Astrocyte of the spinal cord (primary cell): ENCODE results near the gene CDKAL1.

Source experiments
- DNase-seq: peaks from one replicate; pipeline ENCODE4 v3.0.0; 2011; ENCODE audit warnings: low read depth, low spot score
- H3K4me3 ChIP-seq: 2 replicates; pipeline ENCODE4 v1.5.1; 2011; ENCODE audit warnings: low read depth, mild to moderate bottlenecking, low read length, moderate library complexity
- in situ Hi-C: cut with HindIII; loops from 2 replicates; pipeline ENCODE4 v1.10.0; 2017; ENCODE audit warnings: low sequenced_read_pairs
- TF ChIP-seq, protein P1 (sequence below): IDR thresholded peaks from 2 replicates; pipeline ENCODE4 v1.5.1; 2012; ENCODE audit warnings: low read depth, mild to moderate bottlenecking, low read length, inconsistent platforms

The CDKAL1 gene

GRCh38 chr6:21225912-21226311, 691.7 kb downstream of the CDKAL1 start:
- in situ Hi-C loops = no loop called here
- H3K4me3 ChIP-seq = no peak overlapping the region
- TF ChIP-seq, protein P1, sequence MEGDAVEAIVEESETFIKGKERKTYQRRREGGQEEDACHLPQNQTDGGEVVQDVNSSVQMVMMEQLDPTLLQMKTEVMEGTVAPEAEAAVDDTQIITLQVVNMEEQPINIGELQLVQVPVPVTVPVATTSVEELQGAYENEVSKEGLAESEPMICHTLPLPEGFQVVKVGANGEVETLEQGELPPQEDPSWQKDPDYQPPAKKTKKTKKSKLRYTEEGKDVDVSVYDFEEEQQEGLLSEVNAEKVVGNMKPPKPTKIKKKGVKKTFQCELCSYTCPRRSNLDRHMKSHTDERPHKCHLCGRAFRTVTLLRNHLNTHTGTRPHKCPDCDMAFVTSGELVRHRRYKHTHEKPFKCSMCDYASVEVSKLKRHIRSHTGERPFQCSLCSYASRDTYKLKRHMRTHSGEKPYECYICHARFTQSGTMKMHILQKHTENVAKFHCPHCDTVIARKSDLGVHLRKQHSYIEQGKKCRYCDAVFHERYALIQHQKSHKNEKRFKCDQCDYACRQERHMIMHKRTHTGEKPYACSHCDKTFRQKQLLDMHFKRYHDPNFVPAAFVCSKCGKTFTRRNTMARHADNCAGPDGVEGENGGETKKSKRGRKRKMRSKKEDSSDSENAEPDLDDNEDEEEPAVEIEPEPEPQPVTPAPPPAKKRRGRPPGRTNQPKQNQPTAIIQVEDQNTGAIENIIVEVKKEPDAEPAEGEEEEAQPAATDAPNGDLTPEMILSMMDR = no peak
- no peak for DNase-seq

DNA sequence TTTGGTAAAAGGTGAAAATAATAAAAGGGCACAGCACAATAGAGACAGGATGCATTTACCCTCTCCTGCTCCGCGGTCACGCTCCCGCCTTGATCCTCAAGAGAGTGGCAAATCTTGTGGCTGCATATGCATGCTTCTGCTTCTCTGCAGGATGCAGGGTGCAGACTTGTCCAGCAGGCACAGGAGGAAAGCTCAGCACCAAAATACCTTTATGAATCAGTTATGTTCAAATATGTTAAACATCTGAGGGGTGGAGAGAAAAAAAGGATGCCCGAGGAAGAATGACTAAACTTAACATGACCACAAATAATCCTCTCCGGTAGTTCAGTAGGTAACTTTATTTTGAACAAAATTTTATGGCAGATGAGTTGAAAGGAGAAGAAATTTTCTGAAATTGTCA, 693.2 kb downstream of the CDKAL1 start:
- in situ Hi-C loops = no loop called here
- H3K4me3 ChIP-seq = no peak overlapping the region
- peak; percentile 34 for DNase-seq
- TF ChIP-seq, protein P1 = no peak

DNA sequence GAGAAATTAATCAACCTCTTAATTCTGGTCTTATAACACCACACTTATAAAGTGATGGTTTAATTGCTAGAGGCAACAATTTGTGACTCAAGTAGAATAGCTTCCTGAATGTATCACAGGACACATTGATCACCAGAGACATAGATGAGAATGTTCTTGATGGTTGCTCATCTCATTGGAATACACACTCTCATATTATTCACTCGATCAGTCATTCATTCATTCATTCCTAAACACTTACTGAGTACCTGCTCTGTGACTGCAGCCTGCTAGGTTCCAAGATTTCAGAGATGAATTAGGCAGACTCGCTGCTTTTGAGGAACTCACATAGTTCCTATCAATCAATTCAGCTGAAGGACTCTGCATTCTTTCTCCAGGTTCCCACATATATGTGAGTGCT, 694.2 kb downstream of the CDKAL1 start:
- no peak overlapping the region for H3K4me3 ChIP-seq
- peak; percentile 6 for DNase-seq
- TF ChIP-seq, protein P1 = no peak
- in situ Hi-C loops = no loop called here

DNA sequence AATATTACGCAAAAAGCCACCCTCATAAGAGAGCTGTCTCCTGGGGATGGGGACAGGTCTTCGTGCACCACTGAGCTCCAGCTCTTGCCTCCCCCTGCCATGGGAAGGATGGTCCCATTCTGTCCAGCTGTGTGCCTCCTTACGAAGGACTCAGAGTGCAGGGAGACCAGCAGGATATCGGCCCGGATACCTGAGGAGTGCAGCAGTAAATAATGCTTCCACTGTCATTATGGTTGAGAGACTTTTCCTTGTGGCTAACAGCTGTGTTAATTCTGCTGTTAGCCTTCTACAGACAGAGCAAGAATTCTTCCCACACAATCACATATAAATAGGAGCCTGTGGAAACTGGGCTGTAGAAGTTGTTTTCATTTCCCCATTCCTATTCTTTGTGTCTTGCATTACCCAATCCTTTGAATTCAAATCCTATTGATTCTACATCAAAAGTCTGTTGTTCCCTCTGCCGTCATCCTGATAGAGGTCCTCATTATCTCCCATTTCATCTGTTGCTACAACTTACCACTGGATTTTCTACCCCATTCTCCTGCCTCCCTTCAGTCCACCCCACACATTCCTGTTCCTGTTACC, 694.7 kb downstream of the CDKAL1 start:
- no peak overlapping the region for H3K4me3 ChIP-seq
- in situ Hi-C loops = no loop called here
- TF ChIP-seq, protein P1 = no peak
- no peak for DNase-seq

GRCh38 chr6:21230536-21230935, 696.3 kb downstream of the CDKAL1 start:
- no peak for DNase-seq
- in situ Hi-C loops = no loop called here
- no peak overlapping the region for H3K4me3 ChIP-seq
- TF ChIP-seq, protein P1 = no peak

- H3K4me3 ChIP-seq = no peak overlapping the region
- in situ Hi-C loops = no loop called here
- no peak for DNase-seq
- TF ChIP-seq, protein P1 = no peak
Measured at GRCh38 chr6:21235162-21235561, 700.9 kb downstream of the CDKAL1 start.

- in situ Hi-C loops = no loop called here
- DNase-seq = no peak
- TF ChIP-seq, protein P1 = no peak
- H3K4me3 ChIP-seq = no peak overlapping the region
Measured at GRCh38 chr6:21238208-21238607, 704.0 kb downstream of the CDKAL1 start.
